MM.1S (cell line): Measurements from ENCODE around the gene BTBD19.

Experiments
- EZH2 ChIP-seq: fragments of 300-600 bp; sonication (generic); optimal IDR thresholded peaks from 2 replicates; pipeline ENCODE3; 2017; ENCODE audit warnings: low read depth, mild to moderate bottlenecking, antibody characterized with exemption, low read length, mixed read lengths
- EZH2phosphoT487 ChIP-seq: fragments of 300-600 bp; sonication (generic); IDR thresholded peaks from 2 replicates; pipeline ENCODE4 v1.6.1; 2018; ENCODE audit warnings: antibody characterized with exemption, low read length
- TF ChIP-seq, protein P1 (sequence below): fragments of 300-600 bp; sonication (generic); IDR thresholded peaks from 2 replicates; pipeline ENCODE4 v1.5.1; 2016; ENCODE audit warnings: antibody characterized with exemption, low read length, mixed read lengths

DNA sequence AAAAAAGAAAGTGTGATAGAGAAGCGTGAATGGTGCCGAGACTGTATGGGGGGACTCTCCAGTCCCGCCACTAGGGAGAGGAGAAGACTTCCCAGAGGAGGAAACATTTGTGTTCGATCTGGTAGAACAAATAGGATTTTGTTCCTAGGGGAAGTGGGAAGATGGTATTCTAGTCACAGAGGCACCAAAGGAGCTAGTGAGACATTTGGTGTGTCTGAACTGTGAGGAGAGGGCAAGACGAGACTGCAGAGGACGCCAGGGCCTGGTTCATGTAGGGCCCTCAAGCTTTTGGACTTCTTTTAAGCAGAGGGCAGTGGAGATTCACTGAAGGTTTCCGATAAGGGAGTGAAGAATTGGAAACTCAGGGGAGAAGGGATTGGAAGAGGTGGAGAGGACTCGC is 2.9 kb downstream of the BTBD19 start:
- TF ChIP-seq EZH2 (no peak), EZH2phosphoT487 (no peak)
- TF ChIP-seq, protein P1, sequence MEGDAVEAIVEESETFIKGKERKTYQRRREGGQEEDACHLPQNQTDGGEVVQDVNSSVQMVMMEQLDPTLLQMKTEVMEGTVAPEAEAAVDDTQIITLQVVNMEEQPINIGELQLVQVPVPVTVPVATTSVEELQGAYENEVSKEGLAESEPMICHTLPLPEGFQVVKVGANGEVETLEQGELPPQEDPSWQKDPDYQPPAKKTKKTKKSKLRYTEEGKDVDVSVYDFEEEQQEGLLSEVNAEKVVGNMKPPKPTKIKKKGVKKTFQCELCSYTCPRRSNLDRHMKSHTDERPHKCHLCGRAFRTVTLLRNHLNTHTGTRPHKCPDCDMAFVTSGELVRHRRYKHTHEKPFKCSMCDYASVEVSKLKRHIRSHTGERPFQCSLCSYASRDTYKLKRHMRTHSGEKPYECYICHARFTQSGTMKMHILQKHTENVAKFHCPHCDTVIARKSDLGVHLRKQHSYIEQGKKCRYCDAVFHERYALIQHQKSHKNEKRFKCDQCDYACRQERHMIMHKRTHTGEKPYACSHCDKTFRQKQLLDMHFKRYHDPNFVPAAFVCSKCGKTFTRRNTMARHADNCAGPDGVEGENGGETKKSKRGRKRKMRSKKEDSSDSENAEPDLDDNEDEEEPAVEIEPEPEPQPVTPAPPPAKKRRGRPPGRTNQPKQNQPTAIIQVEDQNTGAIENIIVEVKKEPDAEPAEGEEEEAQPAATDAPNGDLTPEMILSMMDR: no peak
